ENCODE results near the gene GTF3A.

- TF ChIP-seq POLR2A (IDR thresholded peaks at IDR 0.05): no peak
- TF ChIP-seq CTCF (IDR thresholded peaks at IDR 0.05): no peak
These were observed 59.0 kb downstream of the GTF3A start for GRCh38 chr13:27483421-27483820.

Measured in right lobe of liver (tissue), 4 donors.